ENCODE data around the gene SLC13A4. TPM values are rescaled to one million over a fixed set of nuclear protein-coding genes. Genes with fewer than 3 reads are reported as not detected.

Gene SLC13A4
- total RNA-seq, 1 donor from 2014 or later, result not detected

GRCh38 chr7:135736586-135737305 is 8.8 kb upstream of the SLC13A4 start:
- H3K27ac ChIP-seq, result no peak overlapping the region
- DNase-seq (ENCODE audit: extremely low spot score in 2 of 2), result no peak
- intact Hi-C loops (cut with DNase I), result no loop called here
- no peaks in the 10 kb centered on the region for H3K27me3 ChIP-seq
- H3K4me1 ChIP-seq, result no peaks in the 10 kb centered on the region
- H3K4me3 ChIP-seq, result no peak overlapping the region
- TF ChIP-seq POLR2A (IDR thresholded peaks at IDR 0.05), result no peak
- TF ChIP-seq POLR2AphosphoS5 (IDR thresholded peaks at IDR 0.05; ENCODE audit: insufficient read depth in 1 of 2, low read depth in 1 of 2), result no peak
- TF ChIP-seq CTCF (IDR thresholded peaks at IDR 0.05), result no peak
- no peaks in the 10 kb centered on the region for H3K36me3 ChIP-seq
- H3K9me3 ChIP-seq, result no peaks in the 10 kb centered on the region

GRCh38 chr7:135734343-135734689 is 6.3 kb upstream of the SLC13A4 start:
- Histone ChIP-seq H3K27me3 (no peaks in the 10 kb centered on the region), H3K4me3 (no peak overlapping the region), H3K9me3 (no peaks in the 10 kb centered on the region), H3K36me3 (no peaks in the 10 kb centered on the region), H3K4me1 (no peaks in the 10 kb centered on the region), H3K27ac (no peak overlapping the region)
- no peak for DNase-seq (ENCODE audit: extremely low spot score in 2 of 2)
- TF ChIP-seq POLR2AphosphoS5 (IDR thresholded peaks at IDR 0.05; ENCODE audit: insufficient read depth in 1 of 2, low read depth in 1 of 2) (no peak), POLR2A (IDR thresholded peaks at IDR 0.05) (no peak), CTCF (IDR thresholded peaks at IDR 0.05) (no peak)
- intact Hi-C loops (cut with DNase I), result no loop called here

- no peaks in the 10 kb centered on the region for H3K9me3 ChIP-seq
- TF ChIP-seq CTCF (IDR thresholded peaks at IDR 0.05), result no peak
- TF ChIP-seq POLR2AphosphoS5 (IDR thresholded peaks at IDR 0.05; ENCODE audit: insufficient read depth in 1 of 2, low read depth in 1 of 2), result no peak
- no peak for TF ChIP-seq POLR2A (IDR thresholded peaks at IDR 0.05)
- no peak overlapping the region for H3K4me3 ChIP-seq
- no peak for DNase-seq (ENCODE audit: extremely low spot score in 2 of 2)
- H3K27me3 ChIP-seq, result no peaks in the 10 kb centered on the region
- no peaks in the 10 kb centered on the region for H3K36me3 ChIP-seq
- no peaks in the 10 kb centered on the region for H3K4me1 ChIP-seq
- no peak overlapping the region for H3K27ac ChIP-seq
- intact Hi-C loops (cut with DNase I), result no loop called here
Measured at GRCh38 chr7:135733603-135734342, 5.8 kb upstream of the SLC13A4 start.

GRCh38 chr7:135731131-135731530 is 3.1 kb upstream of the SLC13A4 start:
- intact Hi-C loops (cut with DNase I), result no loop called here
- Histone ChIP-seq H3K4me3 (no peak overlapping the region), H3K27ac (no peak overlapping the region), H3K27me3 (no peaks in the 10 kb centered on the region), H3K9me3 (no peaks in the 10 kb centered on the region), H3K4me1 (no peaks in the 10 kb centered on the region), H3K36me3 (no peaks in the 10 kb centered on the region)
- no peak for DNase-seq (ENCODE audit: extremely low spot score in 2 of 2)
- no peak for TF ChIP-seq POLR2AphosphoS5 (IDR thresholded peaks at IDR 0.05; ENCODE audit: insufficient read depth in 1 of 2, low read depth in 1 of 2)
- no peak for TF ChIP-seq POLR2A (IDR thresholded peaks at IDR 0.05)
- no peak for TF ChIP-seq CTCF (IDR thresholded peaks at IDR 0.05)

GRCh38 chr7:135729230-135729629 is 1.2 kb upstream of the SLC13A4 start:
- Histone ChIP-seq H3K4me3 (no peak overlapping the region), H3K27ac (no peak overlapping the region), H3K4me1 (no peaks in the 10 kb centered on the region), H3K27me3 (no peaks in the 10 kb centered on the region), H3K9me3 (no peaks in the 10 kb centered on the region), H3K36me3 (no peaks in the 10 kb centered on the region)
- intact Hi-C loops (cut with DNase I), result no loop called here
- DNase-seq (ENCODE audit: extremely low spot score in 2 of 2), result no peak
- TF ChIP-seq POLR2AphosphoS5 (IDR thresholded peaks at IDR 0.05; ENCODE audit: insufficient read depth in 1 of 2, low read depth in 1 of 2) (no peak), CTCF (IDR thresholded peaks at IDR 0.05) (no peak), POLR2A (IDR thresholded peaks at IDR 0.05) (no peak)
